GM19372 (cell line): ENCODE measurements around the gene BRIP1.
"Not testable (repeated sequence)": the region's sequence is repeated elsewhere in the genome, so short reads cannot be mapped to it uniquely, and the experiment has no call there.

Source experiments
- ATAC-seq: cut with Tn5 transposase; IDR thresholded peaks from one replicate; pipeline ENCODE4 v1.9.1; 2021; ENCODE audit warnings: mild to moderate bottlenecking, low read depth, moderate library complexity; ENCODE audit not compliant: unreplicated experiment

The BRIP1 gene

GRCh38 chr17:61674609-61675008 lies 188.7 kb downstream of the BRIP1 start:
- ATAC-seq, result not testable (repeated sequence)

GRCh38 chr17:61673019-61673897 lies 190.1 kb downstream of the BRIP1 start:
- not testable (repeated sequence) for ATAC-seq

GRCh38 chr17:61672140-61672539 lies 191.2 kb downstream of the BRIP1 start:
- ATAC-seq, result no peak

GRCh38 chr17:61670691-61671090 lies 192.6 kb downstream of the BRIP1 start:
- no peak for ATAC-seq

- ATAC-seq, result no peak
Measured at GRCh38 chr17:61669522-61669921, 193.8 kb downstream of the BRIP1 start.

GRCh38 chr17:61668486-61668885 lies 194.8 kb downstream of the BRIP1 start:
- no peak for ATAC-seq

GRCh38 chr17:61666406-61667088 lies 196.8 kb downstream of the BRIP1 start:
- ATAC-seq, result not testable (repeated sequence)

GRCh38 chr17:61663310-61663709 lies 200.0 kb downstream of the BRIP1 start:
- no peak for ATAC-seq

- no peak for ATAC-seq
Measured at GRCh38 chr17:61662741-61663140, 200.6 kb downstream of the BRIP1 start.

- ATAC-seq, result no peak
Measured at GRCh38 chr17:61662186-61662585, 201.1 kb downstream of the BRIP1 start.

GRCh38 chr17:61660746-61661485 lies 202.4 kb downstream of the BRIP1 start:
- ATAC-seq, result no peak

GRCh38 chr17:61659437-61659836 lies 203.9 kb downstream of the BRIP1 start:
- ATAC-seq, result no peak

GRCh38 chr17:61658183-61658582 lies 205.1 kb downstream of the BRIP1 start:
- no peak for ATAC-seq

- ATAC-seq, result no peak
Measured at GRCh38 chr17:61657338-61657737, 206.0 kb downstream of the BRIP1 start.

GRCh38 chr17:61656721-61657217 lies 206.6 kb downstream of the BRIP1 start:
- no peak for ATAC-seq

- ATAC-seq, result no peak
Measured at GRCh38 chr17:61650749-61651148, 212.6 kb downstream of the BRIP1 start.

GRCh38 chr17:61648587-61648986 lies 214.7 kb downstream of the BRIP1 start:
- ATAC-seq, result no peak

GRCh38 chr17:61647047-61647446 lies 216.3 kb downstream of the BRIP1 start:
- ATAC-seq, result no peak

GRCh38 chr17:61646482-61646881 lies 216.8 kb downstream of the BRIP1 start:
- no peak for ATAC-seq

- no peak for ATAC-seq
Measured at GRCh38 chr17:61645920-61646319, 217.4 kb downstream of the BRIP1 start.
